Kidney glomerular epithelial cell (primary cell): ENCODE data around the gene PRDM16.

Source experiments
- DNase-seq: peaks from one replicate; lab custom pipeline; 2025; lab: John Stamatoyannopoulos, UW

PRDM16 gene

DNA sequence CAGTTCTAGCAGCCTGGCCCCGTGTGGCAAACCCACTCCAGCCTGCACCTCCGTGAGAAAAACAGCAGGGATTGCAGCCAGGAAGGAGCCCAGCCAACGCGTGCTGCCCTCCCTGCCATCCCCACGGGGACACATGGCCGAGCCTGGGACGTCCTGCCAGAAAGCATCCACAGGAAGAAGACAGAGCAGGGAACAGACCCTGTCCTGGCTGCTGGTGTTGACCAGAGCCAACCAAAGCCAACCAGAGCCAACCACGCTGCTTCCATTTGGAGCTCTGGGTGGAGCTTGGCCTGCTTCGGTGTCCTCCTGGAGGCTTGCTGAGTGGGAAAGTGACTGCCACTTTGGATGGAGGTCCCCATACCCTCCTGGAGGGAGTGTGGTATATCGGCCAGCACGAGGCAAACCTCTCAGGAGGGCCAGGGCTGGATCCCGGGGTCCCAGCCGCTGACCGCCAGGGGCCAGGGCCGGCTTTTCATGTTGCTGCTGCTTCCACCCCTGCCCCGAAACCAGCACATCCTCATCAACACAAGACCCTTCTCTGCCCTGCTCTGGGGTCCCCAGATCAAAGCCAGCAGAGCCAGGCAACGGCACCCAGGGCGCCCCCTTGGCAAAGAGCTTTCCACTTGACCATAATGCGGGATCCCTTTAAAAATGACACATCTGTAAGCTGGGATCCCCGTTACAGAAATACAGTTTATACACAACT, 304.9 kb downstream of the PRDM16 start:
- DNase-seq: no peak

GRCh38 chr1:3375245-3375644, 306.2 kb downstream of the PRDM16 start:
- no peak for DNase-seq

DNA sequence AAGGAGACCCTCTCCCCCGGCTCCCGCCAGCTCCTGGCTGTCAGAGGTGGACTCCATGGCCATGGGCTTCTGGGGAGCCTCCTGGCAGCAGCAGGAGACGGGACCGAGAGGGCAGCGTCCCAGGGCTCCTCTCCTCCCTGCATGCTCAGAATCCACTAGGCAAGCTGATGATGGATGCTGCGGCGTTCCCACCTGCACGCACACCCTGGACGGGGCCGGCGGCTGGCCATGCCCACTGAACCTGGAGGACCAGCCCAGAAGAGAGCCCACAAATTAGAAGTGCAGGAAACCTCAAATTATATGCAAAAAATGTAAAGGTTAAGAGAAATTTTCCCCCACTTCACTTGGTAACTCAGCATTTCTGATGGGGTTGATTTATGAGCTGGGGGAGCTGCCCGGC, 308.2 kb downstream of the PRDM16 start:
- DNase-seq: no peak

- DNase-seq: no peak
These were observed 308.7 kb downstream of the PRDM16 start for GRCh38 chr1:3377604-3378279.

GRCh38 chr1:3378411-3379208, 309.6 kb downstream of the PRDM16 start:
- no peak for DNase-seq

- no peak for DNase-seq
These were observed 310.9 kb downstream of the PRDM16 start for GRCh38 chr1:3379934-3380333.

GRCh38 chr1:3380469-3380868, 311.5 kb downstream of the PRDM16 start:
- peak; percentile 21 for DNase-seq

GRCh38 chr1:3381901-3382300, 312.9 kb downstream of the PRDM16 start:
- no peak for DNase-seq

GRCh38 chr1:3382326-3383057, 313.5 kb downstream of the PRDM16 start:
- DNase-seq: no peak

GRCh38 chr1:3383679-3384078, 314.7 kb downstream of the PRDM16 start:
- no peak for DNase-seq

- DNase-seq: no peak
These were observed 315.4 kb downstream of the PRDM16 start for GRCh38 chr1:3384407-3384806.

GRCh38 chr1:3386205-3387002, 317.4 kb downstream of the PRDM16 start:
- no peak for DNase-seq

- no peak for DNase-seq
These were observed 318.4 kb downstream of the PRDM16 start for GRCh38 chr1:3387401-3387800.

DNA sequence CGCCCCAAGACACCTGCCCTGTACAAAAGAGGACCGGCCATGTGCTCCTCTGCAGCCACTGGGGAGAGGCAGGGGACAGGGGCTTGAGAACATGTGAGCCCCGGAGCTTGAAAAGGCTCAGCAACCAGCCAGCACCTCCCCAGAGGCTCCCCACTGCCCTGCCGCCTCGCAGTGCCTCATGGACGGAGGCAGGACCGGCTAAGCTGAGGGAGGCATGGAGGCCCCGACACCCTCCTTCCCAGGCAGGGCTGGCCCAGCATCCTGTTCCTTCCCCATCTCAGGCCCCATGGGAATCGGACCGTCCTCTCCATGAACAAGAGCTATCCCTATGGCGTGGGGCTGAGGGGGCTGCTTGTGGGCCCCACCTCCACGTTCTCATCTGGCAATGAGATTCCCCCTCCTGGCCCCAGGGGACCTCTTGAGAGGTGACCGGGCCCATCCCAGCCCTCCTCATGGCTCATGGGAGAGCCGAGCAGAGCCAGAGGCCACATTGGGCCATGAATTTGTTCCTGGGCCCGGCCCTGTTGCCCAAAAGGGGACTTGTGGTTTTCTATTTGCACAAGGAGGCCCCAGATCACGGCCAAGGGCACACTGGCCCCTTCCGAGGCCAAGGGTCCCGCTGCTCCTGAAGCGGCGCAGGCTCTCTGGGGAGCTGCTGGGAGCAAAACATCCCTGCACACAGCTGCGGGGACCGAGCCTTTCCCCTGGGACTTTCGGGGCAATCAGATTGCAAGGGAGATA, 320.3 kb downstream of the PRDM16 start:
- no peak for DNase-seq

GRCh38 chr1:3390291-3390690, 321.3 kb downstream of the PRDM16 start:
- no peak for DNase-seq

GRCh38 chr1:3391711-3392110, 322.7 kb downstream of the PRDM16 start:
- DNase-seq: no peak

DNA sequence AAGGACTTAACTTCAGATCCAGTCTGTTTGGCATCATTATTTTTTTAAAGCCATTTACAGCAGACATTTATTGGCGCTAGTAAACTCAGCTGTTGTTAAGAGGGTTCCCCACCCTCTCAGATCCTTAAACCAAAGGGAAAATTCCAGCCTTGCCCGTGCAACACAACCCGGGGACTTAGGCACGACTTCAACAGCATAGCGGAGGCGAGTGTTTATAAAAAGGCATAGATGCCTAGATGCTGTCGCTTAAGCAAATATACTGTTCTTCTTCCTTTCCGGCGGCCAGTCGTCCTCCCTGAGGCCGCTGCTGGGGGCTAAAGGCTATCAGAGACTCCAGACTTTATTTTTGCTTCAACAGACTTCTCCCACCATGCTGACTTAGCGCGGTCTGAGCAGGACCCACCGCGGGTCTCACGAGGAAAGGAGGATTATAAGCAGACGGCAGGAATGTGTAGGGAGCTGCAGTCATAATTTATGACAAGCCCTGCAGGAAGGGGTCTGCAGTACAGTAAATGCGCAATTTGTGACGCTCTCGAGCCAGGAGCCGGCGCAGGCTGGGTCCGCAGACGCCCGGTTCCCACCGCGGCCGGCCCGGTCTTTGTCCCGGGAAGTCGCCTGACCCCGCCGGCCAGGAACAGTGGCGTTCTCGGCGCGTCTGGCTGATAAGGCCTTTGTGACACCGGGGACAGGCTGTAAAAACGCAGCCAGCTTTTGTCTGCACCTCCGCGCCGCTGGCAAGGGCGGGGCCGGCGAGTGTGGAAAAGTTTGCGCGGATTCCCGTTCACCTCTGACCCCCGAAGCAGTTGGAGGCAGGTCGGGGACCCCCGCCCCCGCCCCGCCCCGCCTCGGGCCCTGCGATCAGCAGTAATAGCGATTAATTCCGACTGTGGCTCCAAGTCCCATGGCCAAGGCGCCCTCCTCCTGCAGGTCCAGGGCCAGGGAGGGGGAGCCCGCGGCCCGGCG, 324.3 kb downstream of the PRDM16 start:
- no peak for DNase-seq

- DNase-seq: no peak
These were observed 325.3 kb downstream of the PRDM16 start for GRCh38 chr1:3393987-3394920.
